Liver (tissue), 9 donors: ENCODE data around the gene SLC39A3. TPM values are rescaled to one million over a fixed set of nuclear protein-coding genes. Genes with fewer than 3 reads are reported as not detected.

Experiments used
- DNase-seq: peaks from one replicate; pipeline ENCODE4 v3.0.0-alpha.2; 2017; ENCODE audit warnings: low spot score
- H3K27ac ChIP-seq, 2 donors: one replicate each; pipeline ENCODE4 v1.7.0; 2013; ENCODE audit warnings: inconsistent platforms in 2 of 2, low read length in 2 of 2, control low read depth in 1 of 2, low read depth in 1 of 2, mild to moderate bottlenecking in 1 of 2
- H3K27me3 ChIP-seq, 4 donors: one replicate each; pipeline versions ENCODE4 v1.6.1 to v1.7.0; 2013; ENCODE audit warnings: low read length in 3 of 4, inconsistent platforms in 1 of 4, mild to moderate bottlenecking in 1 of 4, moderate library complexity in 1 of 4; ENCODE audit not compliant: control insufficient read depth in 4 of 4, insufficient read depth in 4 of 4
- H3K36me3 ChIP-seq, 4 donors: one replicate each; pipeline versions ENCODE4 v1.6.1 to v1.7.0; 2013; ENCODE audit warnings: low read length in 3 of 4, mild to moderate bottlenecking in 3 of 4, low read depth in 1 of 4, moderate library complexity in 1 of 4; ENCODE audit not compliant: control insufficient read depth in 4 of 4, insufficient read depth in 3 of 4
- H3K4me1 ChIP-seq, 4 donors: one replicate each; pipeline versions ENCODE4 v1.6.1 to v1.7.0; 2013; ENCODE audit warnings: low read length in 3 of 4, mild to moderate bottlenecking in 3 of 4, moderate library complexity in 1 of 4; ENCODE audit not compliant: control insufficient read depth in 4 of 4, insufficient read depth in 4 of 4
- H3K4me3 ChIP-seq, 3 donors: one replicate each; pipeline versions ENCODE4 v1.6.1 to v1.7.0; 2013; ENCODE audit warnings: low read length in 3 of 3, control low read depth in 1 of 3, low read depth in 1 of 3, mild to moderate bottlenecking in 1 of 3
- H3K9ac ChIP-seq, 2 donors: one replicate each; pipeline ENCODE4 v1.7.0; 2013; ENCODE audit warnings: low read length in 2 of 2, mild to moderate bottlenecking in 2 of 2, moderate library complexity in 2 of 2, control low read depth in 1 of 2, low read depth in 1 of 2
- H3K9me3 ChIP-seq, 4 donors: one replicate each; pipeline versions ENCODE4 v1.6.1 to v1.7.0; 2013; ENCODE audit warnings: low read length in 3 of 4; ENCODE audit not compliant: control insufficient read depth in 4 of 4
- EGR1 ChIP-seq, 2 donors: IDR thresholded peaks; 2 replicates each; pipeline ENCODE4 v1.6.1; 2016 to 2018; ENCODE audit warnings: antibody characterized with exemption in 2 of 2, low read depth in 2 of 2
- FOXA1 ChIP-seq: IDR thresholded peaks from 2 replicates; pipeline ENCODE4 v1.6.1; 2016; ENCODE audit warnings: antibody characterized with exemption
- FOXA2 ChIP-seq: IDR thresholded peaks from 2 replicates; pipeline ENCODE4 v1.6.1; 2016; ENCODE audit warnings: antibody characterized with exemption
- GABPA ChIP-seq, 2 donors: IDR thresholded peaks in 1 of 2; conservative IDR thresholded peaks in 1 of 2; 2 replicates each; pipeline ENCODE4 v1.6.1; 2016; ENCODE audit warnings: antibody characterized with exemption in 2 of 2, mild to moderate bottlenecking in 1 of 2, moderate library complexity in 1 of 2
- HNF4A ChIP-seq, 2 donors: conservative IDR thresholded peaks; 2 replicates each; pipeline ENCODE4 v1.6.1; 2016; ENCODE audit warnings: antibody characterized with exemption in 2 of 2, mild to moderate bottlenecking in 2 of 2
- HNF4G ChIP-seq: IDR thresholded peaks from 2 replicates; pipeline ENCODE4 v1.6.1; 2016; ENCODE audit warnings: antibody characterized with exemption
- JUND ChIP-seq, 2 donors: IDR thresholded peaks; 2 replicates each; pipeline ENCODE4 v1.6.1; 2016; ENCODE audit warnings: antibody characterized with exemption in 2 of 2
- NR2F2 ChIP-seq: IDR thresholded peaks from 2 replicates; pipeline ENCODE4 v1.6.1; 2016; ENCODE audit warnings: antibody characterized with exemption
- RAD21 ChIP-seq, 2 donors: IDR thresholded peaks; 2 replicates each; pipeline ENCODE4 v1.6.1; 2016; ENCODE audit warnings: antibody characterized with exemption in 2 of 2, mild to moderate bottlenecking in 2 of 2
- RXRA ChIP-seq, 2 donors: IDR thresholded peaks; 2 replicates each; pipeline ENCODE4 v1.6.1; 2017 to 2018; ENCODE audit warnings: antibody characterized with exemption in 2 of 2, mild to moderate bottlenecking in 1 of 2
- SP1 ChIP-seq: IDR thresholded peaks from 2 replicates; pipeline ENCODE4 v1.6.1; 2018; ENCODE audit warnings: antibody characterized with exemption, mild to moderate bottlenecking
- TAF1 ChIP-seq: conservative IDR thresholded peaks from 2 replicates; pipeline ENCODE4 v1.6.1; 2016; ENCODE audit warnings: antibody characterized with exemption, mild to moderate bottlenecking
- YY1 ChIP-seq: IDR thresholded peaks from 2 replicates; pipeline ENCODE4 v1.6.1; 2016; ENCODE audit warnings: antibody characterized with exemption, mild to moderate bottlenecking
- WGBS: extraction: QIAGEN DNeasy Blood & Tissue Kit; methylation state at CpG from one replicate; pipeline ENCODE4 v1.1.7; 2013; 5-methylcytosine and 5-hydroxymethylcytosine counted together
- polyA plus RNA-seq, 2 donors: library from polyadenylated mRNA; stranded (reverse) in 1 of 2; unstranded in 1 of 2; fragments of 200-250 nt in 1 of 2; fragments of >200 nt in 1 of 2; fragmentation: Nextera tagmentation in 1 of 2; extraction: Ambion mirVana in 1 of 2; gene quantifications; one replicate each; pipeline versions ENCODE4 v1.2.1 to v1.2.3, GENCODE V29; 2013 to 2015
- total RNA-seq, 2 donors: library from RNA; depleted of rRNA; stranded (reverse); fragments of >200 nt; gene quantifications; one replicate each; pipeline ENCODE4 v1.2.3, GENCODE V29; 2014
- TF ChIP-seq, protein P1 (sequence below): IDR thresholded peaks from 2 replicates; pipeline ENCODE4 v1.6.1; 2016; ENCODE audit warnings: antibody characterized with exemption
- TF ChIP-seq, protein P2 (sequence below): IDR thresholded peaks from 2 replicates; pipeline ENCODE4 v1.6.1; 2016; ENCODE audit warnings: antibody characterized with exemption, mild to moderate bottlenecking
- TF ChIP-seq, protein P3 (sequence below): IDR thresholded peaks from 2 replicates; pipeline ENCODE4 v1.6.1; 2016; ENCODE audit warnings: antibody characterized with exemption
- TF ChIP-seq, protein P4 (sequence below): IDR thresholded peaks from 2 replicates; pipeline ENCODE4 v1.6.1; 2016; ENCODE audit warnings: antibody characterized with exemption
- TF ChIP-seq, protein P5 (sequence below): fragments of 150-350 bp; IDR thresholded peaks from 2 replicates; pipeline ENCODE4 v1.5.1; 2017; ENCODE audit warnings: improper control_type of control experiment, low read depth, low read length; ENCODE audit not compliant: missing input control
- donor health status: healthy.
- donor health status: healthy.
- donor health status: healthy.
- donor health status: healthy.
- donor health status: healthy.

SLC39A3 gene
- total and polyA plus RNA-seq, 4 donors = 19.8 to 29.0 (median 24.2) TPM

DNA sequence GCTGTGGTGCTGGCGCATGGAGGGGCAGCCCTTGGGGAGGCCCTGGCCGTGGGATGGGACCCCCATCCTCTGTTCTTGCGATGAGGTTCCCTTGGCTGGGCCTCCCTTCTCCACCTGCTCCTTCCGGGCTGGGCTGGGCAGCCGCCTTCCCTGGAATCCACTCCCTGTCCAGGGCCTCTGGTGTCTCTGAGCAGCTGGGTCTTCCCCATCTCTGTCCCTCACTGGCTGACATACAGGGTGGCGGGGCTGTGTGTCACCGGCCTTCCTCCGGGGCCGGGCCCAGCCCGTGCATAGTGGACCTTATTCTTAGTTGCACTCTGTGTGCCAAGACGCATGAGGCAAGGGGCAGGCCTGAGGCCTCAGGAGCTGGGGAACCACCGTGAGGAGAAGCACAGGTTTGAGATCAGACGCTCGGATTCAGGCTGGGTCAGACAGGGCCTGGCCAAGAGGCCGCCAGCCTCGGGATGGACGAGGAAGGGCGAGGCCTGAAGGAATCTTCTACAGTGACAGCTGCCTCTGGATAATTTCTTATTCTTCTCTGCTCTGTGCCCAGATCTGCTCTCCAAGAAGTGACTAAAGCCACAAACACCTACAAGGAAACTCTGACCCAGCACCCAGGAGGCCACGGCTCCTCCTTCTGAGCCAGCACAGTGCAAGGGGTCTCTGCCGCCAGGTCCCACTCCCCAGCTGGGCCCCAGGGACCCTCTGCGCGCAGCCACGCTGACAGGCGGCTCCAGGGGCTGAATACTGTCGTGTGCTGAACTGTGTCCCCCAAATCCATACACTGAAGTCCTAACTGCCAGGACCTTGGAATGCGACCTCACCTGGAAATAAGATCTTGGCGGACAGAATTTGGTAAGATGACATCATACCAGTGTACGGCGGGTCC is 32.2 kb upstream of the SLC39A3 start:
- 91% methylated on average over 29 of the region's 29 CpGs for WGBS
- H3K27ac ChIP-seq = no peak overlapping the region
- H3K27me3 ChIP-seq = no peaks in the 10 kb centered on the region
- H3K4me3 ChIP-seq = no peak overlapping the region
- no peak for DNase-seq
- peaks cover 0 to 5% (median 0%) of the 10 kb centered on the region in 4 donors for H3K36me3 ChIP-seq
- no peaks in the 10 kb centered on the region for H3K9me3 ChIP-seq
- peaks cover 3 to 24% (median 8%) of the 10 kb centered on the region in 4 donors for H3K4me1 ChIP-seq
- TF ChIP-seq, protein P1, sequence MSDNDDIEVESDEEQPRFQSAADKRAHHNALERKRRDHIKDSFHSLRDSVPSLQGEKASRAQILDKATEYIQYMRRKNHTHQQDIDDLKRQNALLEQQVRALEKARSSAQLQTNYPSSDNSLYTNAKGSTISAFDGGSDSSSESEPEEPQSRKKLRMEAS = no peak
- TF ChIP-seq EGR1 (IDR thresholded peaks at IDR 0.05; ENCODE audit: low read depth in 2 of 2) (no peak), JUND (IDR thresholded peaks at IDR 0.05) (no peak), FOXA2 (no peak), HNF4G (no peak), SP1 (no peak), GABPA (IDR thresholded peaks at IDR 0.05 in 1 of 2, conservative IDR thresholded peaks at IDR 0.05 in 1 of 2) (no peak), FOXA1 (no peak), TAF1 (no peak), HNF4A (conservative IDR thresholded peaks at IDR 0.05) (no peak), YY1 (no peak), RXRA (IDR thresholded peaks at IDR 0.05) (no peak), RAD21 (IDR thresholded peaks at IDR 0.05) (no peak), NR2F2 (no peak)
- TF ChIP-seq, protein P2, sequence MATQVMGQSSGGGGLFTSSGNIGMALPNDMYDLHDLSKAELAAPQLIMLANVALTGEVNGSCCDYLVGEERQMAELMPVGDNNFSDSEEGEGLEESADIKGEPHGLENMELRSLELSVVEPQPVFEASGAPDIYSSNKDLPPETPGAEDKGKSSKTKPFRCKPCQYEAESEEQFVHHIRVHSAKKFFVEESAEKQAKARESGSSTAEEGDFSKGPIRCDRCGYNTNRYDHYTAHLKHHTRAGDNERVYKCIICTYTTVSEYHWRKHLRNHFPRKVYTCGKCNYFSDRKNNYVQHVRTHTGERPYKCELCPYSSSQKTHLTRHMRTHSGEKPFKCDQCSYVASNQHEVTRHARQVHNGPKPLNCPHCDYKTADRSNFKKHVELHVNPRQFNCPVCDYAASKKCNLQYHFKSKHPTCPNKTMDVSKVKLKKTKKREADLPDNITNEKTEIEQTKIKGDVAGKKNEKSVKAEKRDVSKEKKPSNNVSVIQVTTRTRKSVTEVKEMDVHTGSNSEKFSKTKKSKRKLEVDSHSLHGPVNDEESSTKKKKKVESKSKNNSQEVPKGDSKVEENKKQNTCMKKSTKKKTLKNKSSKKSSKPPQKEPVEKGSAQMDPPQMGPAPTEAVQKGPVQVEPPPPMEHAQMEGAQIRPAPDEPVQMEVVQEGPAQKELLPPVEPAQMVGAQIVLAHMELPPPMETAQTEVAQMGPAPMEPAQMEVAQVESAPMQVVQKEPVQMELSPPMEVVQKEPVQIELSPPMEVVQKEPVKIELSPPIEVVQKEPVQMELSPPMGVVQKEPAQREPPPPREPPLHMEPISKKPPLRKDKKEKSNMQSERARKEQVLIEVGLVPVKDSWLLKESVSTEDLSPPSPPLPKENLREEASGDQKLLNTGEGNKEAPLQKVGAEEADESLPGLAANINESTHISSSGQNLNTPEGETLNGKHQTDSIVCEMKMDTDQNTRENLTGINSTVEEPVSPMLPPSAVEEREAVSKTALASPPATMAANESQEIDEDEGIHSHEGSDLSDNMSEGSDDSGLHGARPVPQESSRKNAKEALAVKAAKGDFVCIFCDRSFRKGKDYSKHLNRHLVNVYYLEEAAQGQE = no peak
- TF ChIP-seq, protein P3, sequence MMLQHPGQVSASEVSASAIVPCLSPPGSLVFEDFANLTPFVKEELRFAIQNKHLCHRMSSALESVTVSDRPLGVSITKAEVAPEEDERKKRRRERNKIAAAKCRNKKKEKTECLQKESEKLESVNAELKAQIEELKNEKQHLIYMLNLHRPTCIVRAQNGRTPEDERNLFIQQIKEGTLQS = no peak
- TF ChIP-seq, protein P4, sequence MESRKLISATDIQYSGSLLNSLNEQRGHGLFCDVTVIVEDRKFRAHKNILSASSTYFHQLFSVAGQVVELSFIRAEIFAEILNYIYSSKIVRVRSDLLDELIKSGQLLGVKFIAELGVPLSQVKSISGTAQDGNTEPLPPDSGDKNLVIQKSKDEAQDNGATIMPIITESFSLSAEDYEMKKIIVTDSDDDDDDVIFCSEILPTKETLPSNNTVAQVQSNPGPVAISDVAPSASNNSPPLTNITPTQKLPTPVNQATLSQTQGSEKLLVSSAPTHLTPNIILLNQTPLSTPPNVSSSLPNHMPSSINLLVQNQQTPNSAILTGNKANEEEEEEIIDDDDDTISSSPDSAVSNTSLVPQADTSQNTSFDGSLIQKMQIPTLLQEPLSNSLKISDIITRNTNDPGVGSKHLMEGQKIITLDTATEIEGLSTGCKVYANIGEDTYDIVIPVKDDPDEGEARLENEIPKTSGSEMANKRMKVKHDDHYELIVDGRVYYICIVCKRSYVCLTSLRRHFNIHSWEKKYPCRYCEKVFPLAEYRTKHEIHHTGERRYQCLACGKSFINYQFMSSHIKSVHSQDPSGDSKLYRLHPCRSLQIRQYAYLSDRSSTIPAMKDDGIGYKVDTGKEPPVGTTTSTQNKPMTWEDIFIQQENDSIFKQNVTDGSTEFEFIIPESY = no peak
- TF ChIP-seq, protein P5, sequence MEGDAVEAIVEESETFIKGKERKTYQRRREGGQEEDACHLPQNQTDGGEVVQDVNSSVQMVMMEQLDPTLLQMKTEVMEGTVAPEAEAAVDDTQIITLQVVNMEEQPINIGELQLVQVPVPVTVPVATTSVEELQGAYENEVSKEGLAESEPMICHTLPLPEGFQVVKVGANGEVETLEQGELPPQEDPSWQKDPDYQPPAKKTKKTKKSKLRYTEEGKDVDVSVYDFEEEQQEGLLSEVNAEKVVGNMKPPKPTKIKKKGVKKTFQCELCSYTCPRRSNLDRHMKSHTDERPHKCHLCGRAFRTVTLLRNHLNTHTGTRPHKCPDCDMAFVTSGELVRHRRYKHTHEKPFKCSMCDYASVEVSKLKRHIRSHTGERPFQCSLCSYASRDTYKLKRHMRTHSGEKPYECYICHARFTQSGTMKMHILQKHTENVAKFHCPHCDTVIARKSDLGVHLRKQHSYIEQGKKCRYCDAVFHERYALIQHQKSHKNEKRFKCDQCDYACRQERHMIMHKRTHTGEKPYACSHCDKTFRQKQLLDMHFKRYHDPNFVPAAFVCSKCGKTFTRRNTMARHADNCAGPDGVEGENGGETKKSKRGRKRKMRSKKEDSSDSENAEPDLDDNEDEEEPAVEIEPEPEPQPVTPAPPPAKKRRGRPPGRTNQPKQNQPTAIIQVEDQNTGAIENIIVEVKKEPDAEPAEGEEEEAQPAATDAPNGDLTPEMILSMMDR = no peak
- no peak overlapping the region for H3K9ac ChIP-seq
